HFF-Myc (cell line): ENCODE measurements around the gene MYOM3.

Experiments
- DNase-seq: peaks from one replicate; pipeline ENCODE4 v3.0.0-alpha.2; 2011; ENCODE audit warnings: low read depth; ENCODE audit errors: extremely low read depth
- H3K4me3 ChIP-seq: replicated peaks from 2 replicates; pipeline ENCODE4 v1.5.1; 2011; ENCODE audit warnings: low read depth, mild to moderate bottlenecking, control low read depth, low read length
- CTCF ChIP-seq: IDR thresholded peaks from 2 replicates; pipeline ENCODE4 v1.5.1; 2012; ENCODE audit warnings: mild to moderate bottlenecking, low read depth, low read length, control low read depth; ENCODE audit errors: missing control alignments

MYOM3 gene

GRCh38 chr1:24147194-24147593 is 35.3 kb upstream of the MYOM3 start:
- TF ChIP-seq CTCF = no peak
- no peak for DNase-seq
- H3K4me3 ChIP-seq = no peak overlapping the region

- H3K4me3 ChIP-seq = peak within 1 kb of the TSS; percentile 32
- no peak for DNase-seq
- no peak for TF ChIP-seq CTCF
Measured at GRCh38 chr1:24142546-24143534, 30.9 kb upstream of the MYOM3 start, which contains the start of gene IL22RA1. TSS of gene IL22RA1 (minus strand) at chr1:24143140. CDS start at chr1:24143082, 58 bp downstream.

GRCh38 chr1:24141311-24141997 is 29.5 kb upstream of the MYOM3 start:
- H3K4me3 ChIP-seq = no peak overlapping the region

GRCh38 chr1:24140741-24141181 is 28.8 kb upstream of the MYOM3 start:
- H3K4me3 ChIP-seq = no peak overlapping the region
- no peak for TF ChIP-seq CTCF
- no peak for DNase-seq

More at GRCh38 chr1:24141311-24141997, 29.5 kb upstream of the MYOM3 start:
- no peak for DNase-seq
- TF ChIP-seq CTCF = no peak

GRCh38 chr1:24139841-24140425 is 28.0 kb upstream of the MYOM3 start:
- no peak for DNase-seq
- no peak for TF ChIP-seq CTCF
- no peak overlapping the region for H3K4me3 ChIP-seq

GRCh38 chr1:24139222-24139489 is 27.2 kb upstream of the MYOM3 start:
- TF ChIP-seq CTCF = no peak
- no peak for DNase-seq
- H3K4me3 ChIP-seq = no peak overlapping the region
